ENCODE results near the gene ASB13. TPM values are rescaled to one million over a fixed set of nuclear protein-coding genes. Genes with fewer than 3 reads are reported as not detected.

The ASB13 gene
- total RNA-seq, 1 donor from 2014 or later: 23.0 TPM

DNA sequence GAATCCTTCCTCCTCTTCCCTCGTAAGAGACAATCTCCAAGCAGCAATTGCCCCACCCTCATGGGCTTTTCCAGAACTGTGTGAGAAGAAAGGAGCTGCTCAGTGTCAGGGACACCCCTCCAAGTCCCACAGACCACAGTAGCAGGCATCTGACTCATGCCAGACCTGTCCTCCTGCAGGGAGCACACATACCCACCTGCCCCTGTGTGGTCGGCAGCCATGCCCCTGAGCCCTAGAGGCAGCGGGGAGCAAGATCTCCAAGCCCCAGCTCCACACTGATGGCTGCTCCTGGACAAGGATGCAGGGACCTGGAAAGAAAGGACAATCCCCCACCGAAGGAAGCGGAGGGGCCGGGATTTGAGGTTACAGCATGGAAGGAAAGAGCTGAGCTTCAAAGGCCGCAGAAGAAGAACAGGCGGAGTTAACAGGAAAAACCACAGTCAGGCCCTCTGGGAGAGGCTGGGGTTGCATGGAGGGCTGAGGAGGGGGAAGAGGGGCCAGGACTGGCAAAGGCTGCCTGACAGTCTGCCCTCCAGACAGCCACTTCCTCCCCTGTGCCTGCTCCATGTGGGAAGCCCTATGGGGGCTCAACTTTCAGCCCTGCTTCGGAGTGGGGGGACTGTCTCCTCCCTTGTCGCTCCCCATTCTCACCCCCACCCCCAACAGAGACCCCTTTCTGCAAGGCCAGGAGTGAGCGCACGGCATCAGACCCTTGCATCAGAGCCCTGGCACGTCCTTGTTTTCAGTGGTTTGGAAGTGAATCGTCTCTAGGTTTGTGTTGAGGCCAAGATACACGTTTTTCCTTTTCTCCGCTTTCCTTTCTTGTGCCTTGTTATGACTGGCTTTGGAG lies 46.8 kb downstream of the ASB13 start:
- no peak overlapping the region for H3K27ac ChIP-seq
- intact Hi-C loops (cut with DNase I): loop anchor here (5.0 kb wide), 1 partner anchor 177 kb away; no protein-coding TSS in a partner anchor
- DNase-seq: no peak
- H3K36me3 ChIP-seq: no peaks in the 10 kb centered on the region
- no peak overlapping the region for H3K4me3 ChIP-seq
- TF ChIP-seq, protein P1, sequence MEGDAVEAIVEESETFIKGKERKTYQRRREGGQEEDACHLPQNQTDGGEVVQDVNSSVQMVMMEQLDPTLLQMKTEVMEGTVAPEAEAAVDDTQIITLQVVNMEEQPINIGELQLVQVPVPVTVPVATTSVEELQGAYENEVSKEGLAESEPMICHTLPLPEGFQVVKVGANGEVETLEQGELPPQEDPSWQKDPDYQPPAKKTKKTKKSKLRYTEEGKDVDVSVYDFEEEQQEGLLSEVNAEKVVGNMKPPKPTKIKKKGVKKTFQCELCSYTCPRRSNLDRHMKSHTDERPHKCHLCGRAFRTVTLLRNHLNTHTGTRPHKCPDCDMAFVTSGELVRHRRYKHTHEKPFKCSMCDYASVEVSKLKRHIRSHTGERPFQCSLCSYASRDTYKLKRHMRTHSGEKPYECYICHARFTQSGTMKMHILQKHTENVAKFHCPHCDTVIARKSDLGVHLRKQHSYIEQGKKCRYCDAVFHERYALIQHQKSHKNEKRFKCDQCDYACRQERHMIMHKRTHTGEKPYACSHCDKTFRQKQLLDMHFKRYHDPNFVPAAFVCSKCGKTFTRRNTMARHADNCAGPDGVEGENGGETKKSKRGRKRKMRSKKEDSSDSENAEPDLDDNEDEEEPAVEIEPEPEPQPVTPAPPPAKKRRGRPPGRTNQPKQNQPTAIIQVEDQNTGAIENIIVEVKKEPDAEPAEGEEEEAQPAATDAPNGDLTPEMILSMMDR (IDR thresholded peaks at IDR 0.05): no peak
- H3K27me3 ChIP-seq: no peaks in the 10 kb centered on the region
- no peak for ATAC-seq
- H3K4me1 ChIP-seq: no peaks in the 10 kb centered on the region
- no peaks in the 10 kb centered on the region for H3K9me3 ChIP-seq

GRCh38 chr10:5618829-5619228 lies 47.6 kb downstream of the ASB13 start:
- Histone ChIP-seq H3K9me3 (no peaks in the 10 kb centered on the region), H3K4me3 (no peak overlapping the region), H3K36me3 (no peaks in the 10 kb centered on the region), H3K27ac (no peak overlapping the region), H3K27me3 (no peaks in the 10 kb centered on the region), H3K4me1 (peaks cover 4% of the 10 kb centered on the region)
- DNase-seq: no peak
- TF ChIP-seq, protein P1 (IDR thresholded peaks at IDR 0.05): no peak
- intact Hi-C loops (cut with DNase I): no loop called here
- no peak for ATAC-seq

GRCh38 chr10:5618042-5618441 lies 48.4 kb downstream of the ASB13 start:
- intact Hi-C loops (cut with DNase I): no loop called here
- ATAC-seq: no peak
- Histone ChIP-seq H3K27me3 (no peaks in the 10 kb centered on the region), H3K36me3 (no peaks in the 10 kb centered on the region), H3K9me3 (no peaks in the 10 kb centered on the region), H3K4me1 (peaks cover 4% of the 10 kb centered on the region), H3K4me3 (no peak overlapping the region), H3K27ac (no peak overlapping the region)
- TF ChIP-seq, protein P1 (IDR thresholded peaks at IDR 0.05): no peak
- no peak for DNase-seq

DNA sequence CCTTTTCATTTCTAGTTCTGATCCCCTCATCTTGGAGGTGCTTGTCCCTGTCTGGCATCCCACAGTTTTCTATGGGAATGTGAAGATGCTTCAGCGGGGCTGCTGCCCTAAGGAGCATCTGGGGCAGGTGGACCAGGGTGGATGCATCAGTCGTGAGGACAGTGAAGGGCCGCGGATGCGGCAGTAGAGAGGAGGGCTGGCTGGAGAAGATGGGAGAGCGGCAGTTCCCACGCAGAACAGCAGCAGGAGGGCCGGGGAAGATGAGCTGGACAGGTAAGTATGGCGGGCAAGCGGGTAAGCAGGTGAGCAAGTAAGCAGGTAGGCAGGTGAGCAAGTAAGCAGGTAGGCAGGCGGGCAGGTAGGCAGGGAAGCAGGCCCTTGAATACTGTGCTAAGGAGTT lies 48.9 kb downstream of the ASB13 start:
- intact Hi-C loops (cut with DNase I): no loop called here

GRCh38 chr10:5616836-5617235 lies 49.6 kb downstream of the ASB13 start:
- intact Hi-C loops (cut with DNase I): no loop called here
- no peak overlapping the region for H3K4me3 ChIP-seq
- H3K27ac ChIP-seq: no peak overlapping the region
- no peaks in the 10 kb centered on the region for H3K36me3 ChIP-seq
- TF ChIP-seq, protein P1 (IDR thresholded peaks at IDR 0.05): no peak
- peaks cover 4% of the 10 kb centered on the region for H3K4me1 ChIP-seq
- no peaks in the 10 kb centered on the region for H3K9me3 ChIP-seq
- no peaks in the 10 kb centered on the region for H3K27me3 ChIP-seq
- DNase-seq: no peak
- ATAC-seq: no peak

More for the DNA sequence above, 48.9 kb downstream of the ASB13 start:
- Histone ChIP-seq H3K4me3 (no peak overlapping the region), H3K27me3 (no peaks in the 10 kb centered on the region), H3K27ac (no peak overlapping the region), H3K36me3 (no peaks in the 10 kb centered on the region), H3K9me3 (no peaks in the 10 kb centered on the region), H3K4me1 (peaks cover 4% of the 10 kb centered on the region)
- no peak for DNase-seq
- no peak for ATAC-seq
- TF ChIP-seq, protein P1 (IDR thresholded peaks at IDR 0.05): no peak
